Panc1 (cell line): ENCODE results near the gene SLC25A33. TPM values are rescaled to one million over a fixed set of nuclear protein-coding genes. Genes with fewer than 3 reads are reported as not detected.

ENCODE experiments used
- ATAC-seq: fragments of 200-7000 bp; cut with Tn5 transposase; 2 replicates; pipeline ENCODE4 v1.9.1; 2020; ENCODE audit warnings: mild to moderate bottlenecking, moderate library complexity
- BruUV-seq: library from RNA; stranded (reverse); fragments of 400-500 nt; replicated peaks from 2 replicates; lab custom pipeline; 2021; lab: Mats Ljungman, UMichigan
- CTCF ChIA-PET: fragments of 300-600 bp; sonication (Branson Sonifier 250); formaldehyde crosslinking; loops from one replicate; lab custom pipeline; 2022; ENCODE audit warnings: antibody characterized with exemption; lab: Charles Lee
- POLR2A ChIA-PET: fragments of 300-600 bp; sonication (Branson Sonifier 250); formaldehyde crosslinking; loops from one replicate; lab custom pipeline; 2022; ENCODE audit warnings: antibody characterized with exemption; lab: Charles Lee
- DNase-seq: peaks from one replicate; pipeline ENCODE4 v3.0.0-alpha.2; 2010; ENCODE audit warnings: low read depth, low spot score
- H3K27ac ChIP-seq: 2 replicates; pipeline ENCODE4 v1.5.1; 2011; ENCODE audit warnings: mild to moderate bottlenecking, low read length, inconsistent platforms
- H3K27me3 ChIP-seq: fragments of 200-500 bp; sonication (Bioruptor generic); 2 replicates; pipeline ENCODE4 v1.6.0; 2014; ENCODE audit warnings: low read length, inconsistent platforms; ENCODE audit not compliant: control insufficient read depth, insufficient read depth
- H3K36me3 ChIP-seq: fragments of 200-500 bp; sonication (Bioruptor generic); 2 replicates; pipeline ENCODE4 v1.5.1; 2014; ENCODE audit warnings: inconsistent platforms, mild to moderate bottlenecking, low read length, moderate library complexity; ENCODE audit not compliant: control insufficient read depth, insufficient read depth
- H3K4me1 ChIP-seq: 2 replicates; pipeline ENCODE4 v1.5.1; 2011; ENCODE audit warnings: inconsistent platforms, mild to moderate bottlenecking, low read length, moderate library complexity; ENCODE audit not compliant: control insufficient read depth, insufficient read depth
- H3K4me3 ChIP-seq, 2 experiments: 2 replicates each; pipeline ENCODE4 v1.5.1; 2011 to 2012; ENCODE audit warnings: low read depth in 2 of 2, low read length in 2 of 2, mild to moderate bottlenecking in 2 of 2, inconsistent platforms in 1 of 2, moderate library complexity in 1 of 2
- H3K9me3 ChIP-seq: fragments of 200-500 bp; sonication (Bioruptor generic); 2 replicates; pipeline ENCODE4 v1.5.1; 2014; ENCODE audit warnings: low read depth, mild to moderate bottlenecking, inconsistent platforms, low read length, moderate library complexity; ENCODE audit not compliant: control insufficient read depth, insufficient read depth
- POLR2AphosphoS5 ChIP-seq: IDR thresholded peaks from 2 replicates; pipeline ENCODE4 v1.6.1; 2012; ENCODE audit warnings: mild to moderate bottlenecking, low read depth, low read length, moderate library complexity
- SIN3A ChIP-seq: IDR thresholded peaks from 2 replicates; pipeline ENCODE4 v1.6.1; 2012; ENCODE audit warnings: low read depth, mild to moderate bottlenecking, low read length, moderate library complexity, borderline replicate concordance; ENCODE audit not compliant: insufficient read depth
- TCF7L2 ChIP-seq: IDR thresholded peaks from 2 replicates; pipeline ENCODE4 v1.6.1; 2011; ENCODE audit warnings: mild to moderate bottlenecking, low read depth, low read length, inconsistent platforms
- in situ Hi-C: cut with HindIII; loops from 2 replicates; pipeline ENCODE4 v1.10.0; 2016; ENCODE audit warnings: low sequenced_read_pairs, low pct_unique_long_range_greater_than_20kb
- intact Hi-C: fragments of 100-400 bp; cut with micrococcal nuclease; formaldehyde crosslinking; loops from one replicate; pipeline ENCODE4 v1.10.0; 2022; ENCODE audit not compliant: unreplicated experiment
- total RNA-seq: library from RNA; stranded (reverse); gene quantifications from one replicate; pipeline ENCODE4 v1.2.1, GENCODE V29; 2021; ENCODE audit not compliant: unreplicated experiment
- TF ChIP-seq, protein P1 (sequence below), 2 experiments: IDR thresholded peaks; 2 replicates each; pipeline ENCODE4 v1.6.1; 2011 to 2012; ENCODE audit warnings: low read depth in 2 of 2, control low read depth in 1 of 2, low read length in 1 of 2, mild to moderate bottlenecking in 1 of 2, moderate library complexity in 1 of 2; ENCODE audit not compliant: insufficient read depth in 1 of 2
- TF ChIP-seq, protein P2 (sequence below): fragments of 450-650 bp; IDR thresholded peaks from 2 replicates; pipeline ENCODE4 v1.5.1; 2017; ENCODE audit warnings: mild to moderate bottlenecking

SLC25A33 gene
- total RNA-seq, 1 experiment from 2014 or later, result 13.4 TPM

DNA sequence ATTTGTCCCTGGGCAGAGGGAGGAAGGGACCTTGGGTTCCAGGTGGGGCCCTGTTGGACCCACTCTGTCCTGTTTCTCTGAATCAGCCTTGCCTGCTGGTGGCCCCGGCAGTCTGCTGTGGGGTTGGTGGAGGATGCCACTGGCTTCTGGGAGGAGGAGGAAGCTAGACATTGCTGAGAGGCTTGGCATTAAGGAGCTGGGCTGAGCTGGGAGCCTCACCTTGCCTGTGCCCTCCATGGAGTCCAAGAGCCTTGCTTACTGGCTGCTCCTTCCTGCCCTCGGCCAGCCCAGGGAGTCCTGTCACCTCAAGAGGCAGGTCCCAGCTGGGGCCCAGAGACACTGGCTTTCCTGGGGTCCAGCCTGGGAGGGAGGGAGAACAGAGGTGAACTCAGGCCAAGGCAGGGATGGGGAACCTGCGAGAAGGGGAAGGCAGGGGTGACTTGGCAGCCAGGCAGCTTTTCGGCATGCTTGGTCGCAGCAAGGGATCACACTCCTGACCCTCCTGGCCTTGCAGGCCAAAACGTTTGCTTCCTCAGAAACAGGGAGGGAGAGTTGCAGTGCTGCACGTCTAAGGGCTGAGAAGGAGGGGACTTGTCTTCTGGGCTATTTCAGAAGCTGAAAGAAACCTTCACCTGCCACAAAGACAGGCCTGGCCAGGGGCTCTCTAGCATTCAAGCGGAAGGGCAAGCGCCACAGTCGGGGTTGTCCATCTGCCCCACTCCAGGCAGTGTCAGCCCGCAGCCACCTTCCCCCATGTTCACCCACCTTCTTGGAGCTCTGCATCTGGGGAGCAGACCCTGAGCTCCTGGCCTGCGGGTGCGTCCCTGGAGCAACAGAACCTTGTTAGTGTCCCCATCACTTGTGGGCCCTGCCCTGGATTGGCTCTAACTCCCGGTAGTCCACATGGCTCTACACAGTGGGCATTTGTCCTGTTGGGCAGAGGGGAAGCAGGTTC lies 58.4 kb downstream of the SLC25A33 start:
- CTCF ChIA-PET, result no interaction called here
- no peak for TF ChIP-seq TCF7L2
- no peak for TF ChIP-seq SIN3A
- TF ChIP-seq, protein P1, sequence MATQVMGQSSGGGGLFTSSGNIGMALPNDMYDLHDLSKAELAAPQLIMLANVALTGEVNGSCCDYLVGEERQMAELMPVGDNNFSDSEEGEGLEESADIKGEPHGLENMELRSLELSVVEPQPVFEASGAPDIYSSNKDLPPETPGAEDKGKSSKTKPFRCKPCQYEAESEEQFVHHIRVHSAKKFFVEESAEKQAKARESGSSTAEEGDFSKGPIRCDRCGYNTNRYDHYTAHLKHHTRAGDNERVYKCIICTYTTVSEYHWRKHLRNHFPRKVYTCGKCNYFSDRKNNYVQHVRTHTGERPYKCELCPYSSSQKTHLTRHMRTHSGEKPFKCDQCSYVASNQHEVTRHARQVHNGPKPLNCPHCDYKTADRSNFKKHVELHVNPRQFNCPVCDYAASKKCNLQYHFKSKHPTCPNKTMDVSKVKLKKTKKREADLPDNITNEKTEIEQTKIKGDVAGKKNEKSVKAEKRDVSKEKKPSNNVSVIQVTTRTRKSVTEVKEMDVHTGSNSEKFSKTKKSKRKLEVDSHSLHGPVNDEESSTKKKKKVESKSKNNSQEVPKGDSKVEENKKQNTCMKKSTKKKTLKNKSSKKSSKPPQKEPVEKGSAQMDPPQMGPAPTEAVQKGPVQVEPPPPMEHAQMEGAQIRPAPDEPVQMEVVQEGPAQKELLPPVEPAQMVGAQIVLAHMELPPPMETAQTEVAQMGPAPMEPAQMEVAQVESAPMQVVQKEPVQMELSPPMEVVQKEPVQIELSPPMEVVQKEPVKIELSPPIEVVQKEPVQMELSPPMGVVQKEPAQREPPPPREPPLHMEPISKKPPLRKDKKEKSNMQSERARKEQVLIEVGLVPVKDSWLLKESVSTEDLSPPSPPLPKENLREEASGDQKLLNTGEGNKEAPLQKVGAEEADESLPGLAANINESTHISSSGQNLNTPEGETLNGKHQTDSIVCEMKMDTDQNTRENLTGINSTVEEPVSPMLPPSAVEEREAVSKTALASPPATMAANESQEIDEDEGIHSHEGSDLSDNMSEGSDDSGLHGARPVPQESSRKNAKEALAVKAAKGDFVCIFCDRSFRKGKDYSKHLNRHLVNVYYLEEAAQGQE (IDR thresholded peaks at IDR 0.05; ENCODE audit: insufficient read depth in 1 of 2, low read depth in 2 of 2, low read length in 1 of 2), result no peak
- TF ChIP-seq, protein P2, sequence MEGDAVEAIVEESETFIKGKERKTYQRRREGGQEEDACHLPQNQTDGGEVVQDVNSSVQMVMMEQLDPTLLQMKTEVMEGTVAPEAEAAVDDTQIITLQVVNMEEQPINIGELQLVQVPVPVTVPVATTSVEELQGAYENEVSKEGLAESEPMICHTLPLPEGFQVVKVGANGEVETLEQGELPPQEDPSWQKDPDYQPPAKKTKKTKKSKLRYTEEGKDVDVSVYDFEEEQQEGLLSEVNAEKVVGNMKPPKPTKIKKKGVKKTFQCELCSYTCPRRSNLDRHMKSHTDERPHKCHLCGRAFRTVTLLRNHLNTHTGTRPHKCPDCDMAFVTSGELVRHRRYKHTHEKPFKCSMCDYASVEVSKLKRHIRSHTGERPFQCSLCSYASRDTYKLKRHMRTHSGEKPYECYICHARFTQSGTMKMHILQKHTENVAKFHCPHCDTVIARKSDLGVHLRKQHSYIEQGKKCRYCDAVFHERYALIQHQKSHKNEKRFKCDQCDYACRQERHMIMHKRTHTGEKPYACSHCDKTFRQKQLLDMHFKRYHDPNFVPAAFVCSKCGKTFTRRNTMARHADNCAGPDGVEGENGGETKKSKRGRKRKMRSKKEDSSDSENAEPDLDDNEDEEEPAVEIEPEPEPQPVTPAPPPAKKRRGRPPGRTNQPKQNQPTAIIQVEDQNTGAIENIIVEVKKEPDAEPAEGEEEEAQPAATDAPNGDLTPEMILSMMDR, result no peak
- no peaks in the 10 kb centered on the region for H3K27me3 ChIP-seq
- ATAC-seq, result no peak
- BruUV-seq, result no TSS peak
- H3K9me3 ChIP-seq, result no peaks in the 10 kb centered on the region
- H3K4me1 ChIP-seq, result peaks cover 5% of the 10 kb centered on the region; the same call in 1 of the 2 replicates
- intact Hi-C loops, result no loop called here
- H3K36me3 ChIP-seq, result no peaks in the 10 kb centered on the region
- POLR2A ChIA-PET, result interaction anchor here (0.5 to 0.6 kb wide), 2 partner anchors 307 to 555 kb away, joined by 3 to 12 read pairs; no protein-coding TSS in a partner anchor
- no peak for DNase-seq
- no peak overlapping the region for H3K4me3 ChIP-seq
- H3K27ac ChIP-seq, result no peak overlapping the region
- in situ Hi-C loops, result no loop called here

DNA sequence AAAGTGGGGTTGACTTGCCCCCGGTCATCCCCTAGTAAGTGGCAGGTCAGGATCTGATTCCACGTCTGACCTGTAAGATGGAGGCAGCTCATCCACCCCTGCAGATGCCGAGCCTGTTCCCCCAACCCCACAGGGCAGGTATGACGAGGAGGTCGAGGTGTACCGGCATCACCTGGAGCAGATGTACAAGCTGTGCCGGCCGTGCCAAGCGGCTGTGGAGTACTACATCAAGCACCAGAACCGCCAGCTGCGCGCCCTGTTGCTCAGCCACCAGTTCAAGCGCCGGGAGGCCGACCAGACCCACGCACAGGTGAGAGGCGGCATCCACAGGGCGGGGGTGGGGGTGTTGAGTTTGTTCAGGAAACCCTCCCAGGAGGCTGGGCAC lies 59.0 kb downstream of the SLC25A33 start:
- no TSS peak for BruUV-seq
- CTCF ChIA-PET, result no interaction called here
- in situ Hi-C loops, result no loop called here

More for the DNA sequence above, 59.0 kb downstream of the SLC25A33 start:
- Histone ChIP-seq H3K27ac (no peak overlapping the region), H3K4me1 (peaks cover 5% of the 10 kb centered on the region; the same call in 1 of the 2 replicates), H3K9me3 (no peaks in the 10 kb centered on the region), H3K36me3 (no peaks in the 10 kb centered on the region), H3K4me3 (no peak overlapping the region), H3K27me3 (no peaks in the 10 kb centered on the region)
- intact Hi-C loops, result no loop called here
- DNase-seq (no peak), ATAC-seq (no peak)
- TF ChIP-seq SIN3A (no peak), TCF7L2 (no peak), POLR2AphosphoS5 (no peak)
- TF ChIP-seq, protein P2, result no peak
- TF ChIP-seq, protein P1 (IDR thresholded peaks at IDR 0.05; ENCODE audit: insufficient read depth in 1 of 2, low read depth in 2 of 2, low read length in 1 of 2), result no peak
- POLR2A ChIA-PET, result interaction anchor here (0.6 kb wide), 1 partner anchor 308 kb away, joined by 3 read pairs; no protein-coding TSS in a partner anchor
